C4-2B (cell line): Measurements from ENCODE around the gene AFDN.

Experiments used
- H3K27ac ChIP-seq: fragments of 450-650 bp; 2 replicates; pipeline ENCODE4 v1.5.1; 2017
- CTCF ChIP-seq: fragments of 450-650 bp; conservative IDR thresholded peaks from 2 replicates; pipeline ENCODE4 v1.5.1; 2017; ENCODE audit warnings: mild to moderate bottlenecking
- ZFX ChIP-seq: fragments of 450-650 bp; IDR thresholded peaks from 2 replicates; pipeline ENCODE4 v1.6.1; 2017

The AFDN gene

GRCh38 chr6:167937301-167937700, 110.6 kb downstream of the AFDN start:
- TF ChIP-seq CTCF (no peak), ZFX (no peak)
- no peak overlapping the region for H3K27ac ChIP-seq

GRCh38 chr6:167937948-167938911, 111.5 kb downstream of the AFDN start:
- TF ChIP-seq CTCF = no peak
- H3K27ac ChIP-seq = no peak overlapping the region

DNA sequence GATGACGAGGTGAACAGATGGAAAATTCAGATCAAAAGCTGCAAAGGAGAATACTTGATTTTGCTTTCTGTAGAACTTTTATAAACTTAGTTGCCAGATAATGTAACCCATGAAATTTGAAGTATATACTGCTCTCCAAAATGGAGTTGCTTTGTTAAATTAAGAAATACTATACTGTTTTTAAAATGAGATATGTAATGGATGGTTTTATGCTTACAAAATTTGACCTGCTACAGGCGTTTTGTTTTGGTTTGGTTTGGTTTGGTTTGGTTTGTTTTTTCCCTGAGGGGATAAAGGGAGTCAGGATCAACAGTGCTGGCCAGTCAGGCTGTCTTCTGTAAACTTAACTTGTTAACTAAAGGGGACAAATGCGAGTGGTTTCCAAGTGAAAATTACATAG, 115.1 kb downstream of the AFDN start:
- H3K27ac ChIP-seq = no peak overlapping the region
- TF ChIP-seq CTCF (no peak), ZFX (no peak)

DNA sequence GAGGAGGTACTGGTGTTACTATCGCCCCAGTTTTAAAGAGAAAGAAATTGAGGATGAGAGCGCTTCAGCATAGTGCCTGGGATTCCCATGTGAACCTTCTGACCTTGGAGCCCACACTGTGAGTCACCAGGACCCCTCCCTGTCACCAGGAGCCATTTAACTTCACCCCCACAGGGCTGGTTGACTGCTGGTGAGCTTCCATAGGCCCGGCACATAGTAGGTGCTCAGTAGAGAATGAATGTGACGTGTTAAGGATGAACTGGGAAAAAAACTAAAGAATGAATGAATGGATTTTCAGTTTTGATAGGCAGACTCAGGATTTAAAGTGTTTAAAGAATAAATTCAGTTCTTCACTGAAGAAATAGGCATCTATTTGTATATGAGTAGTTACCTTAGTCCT, 117.4 kb downstream of the AFDN start:
- H3K27ac ChIP-seq = no peak overlapping the region
- no peak for TF ChIP-seq CTCF
- no peak for TF ChIP-seq ZFX

- H3K27ac ChIP-seq = no peak overlapping the region
- TF ChIP-seq CTCF (no peak), ZFX (no peak)
These were observed 119.3 kb downstream of the AFDN start for GRCh38 chr6:167946007-167946406.

DNA sequence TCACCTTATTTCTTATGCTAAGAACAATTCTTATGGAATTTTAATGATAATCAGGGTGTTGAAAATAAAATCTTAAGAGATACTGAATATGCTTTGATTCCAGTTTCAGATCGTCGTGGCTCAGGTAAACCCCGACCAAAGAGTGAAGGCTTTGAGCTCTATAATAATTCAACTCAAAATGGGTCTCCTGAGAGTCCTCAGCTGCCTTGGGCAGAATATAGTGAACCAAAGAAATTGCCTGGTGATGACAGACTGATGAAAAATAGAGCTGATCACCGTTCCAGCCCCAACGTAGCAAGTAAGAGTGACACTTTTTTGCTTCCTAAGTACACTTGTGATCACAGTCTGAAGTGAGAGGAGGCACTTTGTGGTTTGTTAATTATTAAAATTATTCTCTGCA, 119.9 kb downstream of the AFDN start:
- no peak overlapping the region for H3K27ac ChIP-seq
- no peak for TF ChIP-seq CTCF
- TF ChIP-seq ZFX = no peak

- no peak overlapping the region for H3K27ac ChIP-seq
- TF ChIP-seq CTCF = no peak
- TF ChIP-seq ZFX = no peak
These were observed 121.0 kb downstream of the AFDN start for GRCh38 chr6:167947716-167948115.
